Endothelial cell (in vitro differentiated cells): ENCODE results near the gene ENOSF1. TPM values are rescaled to one million over a fixed set of nuclear protein-coding genes. Genes with fewer than 3 reads are reported as not detected.

Experiments
- DNase-seq: peaks from one replicate; pipeline ENCODE4 v3.0.0; 2021; ENCODE audit warnings: low spot score
- H3K27ac Mint-ChIP-seq: one replicate; pipeline ENCODE4 v1.8.0; 2021; ENCODE audit warnings: mixed read lengths, inconsistent platforms; ENCODE audit not compliant: unreplicated experiment
- H3K27me3 Mint-ChIP-seq: one replicate; pipeline ENCODE4 v1.8.0; 2021; ENCODE audit warnings: mild to moderate bottlenecking, moderate library complexity, mixed read lengths, inconsistent platforms; ENCODE audit not compliant: unreplicated experiment
- H3K36me3 Mint-ChIP-seq: one replicate; pipeline ENCODE4 v1.8.0; 2021; ENCODE audit warnings: mild to moderate bottlenecking, low read depth, mixed read lengths, inconsistent platforms; ENCODE audit not compliant: unreplicated experiment
- H3K4me1 Mint-ChIP-seq: one replicate; pipeline ENCODE4 v1.8.0; 2021; ENCODE audit warnings: mild to moderate bottlenecking, mixed read lengths, inconsistent platforms; ENCODE audit not compliant: unreplicated experiment
- H3K4me3 Mint-ChIP-seq: one replicate; pipeline ENCODE4 v1.8.0; 2021; ENCODE audit warnings: mild to moderate bottlenecking, mixed read lengths, inconsistent platforms; ENCODE audit not compliant: unreplicated experiment
- H3K9me3 Mint-ChIP-seq: one replicate; pipeline ENCODE4 v1.8.0; 2021; ENCODE audit warnings: mixed read lengths, inconsistent platforms; ENCODE audit not compliant: unreplicated experiment
- total RNA-seq: library from RNA; stranded (reverse); fragmentation: NEBNext Ultra II Directional; extraction: Animal tissue kit (Norgen Biotek cat#: 25700); gene quantifications from one replicate; pipeline ENCODE4 v1.2.1, GENCODE V29; 2021; ENCODE audit not compliant: unreplicated experiment
- TF ChIP-seq, protein P1 (sequence below): fragments of 200-600 bp; sonication (generic); IDR thresholded peaks from one replicate; pipeline ENCODE4 v1.5.0; 2021; ENCODE audit warnings: antibody characterized with exemption; ENCODE audit not compliant: unreplicated experiment

The ENOSF1 gene
- total RNA-seq, 1 donor from 2014 or later, result 31.8 TPM

DNA sequence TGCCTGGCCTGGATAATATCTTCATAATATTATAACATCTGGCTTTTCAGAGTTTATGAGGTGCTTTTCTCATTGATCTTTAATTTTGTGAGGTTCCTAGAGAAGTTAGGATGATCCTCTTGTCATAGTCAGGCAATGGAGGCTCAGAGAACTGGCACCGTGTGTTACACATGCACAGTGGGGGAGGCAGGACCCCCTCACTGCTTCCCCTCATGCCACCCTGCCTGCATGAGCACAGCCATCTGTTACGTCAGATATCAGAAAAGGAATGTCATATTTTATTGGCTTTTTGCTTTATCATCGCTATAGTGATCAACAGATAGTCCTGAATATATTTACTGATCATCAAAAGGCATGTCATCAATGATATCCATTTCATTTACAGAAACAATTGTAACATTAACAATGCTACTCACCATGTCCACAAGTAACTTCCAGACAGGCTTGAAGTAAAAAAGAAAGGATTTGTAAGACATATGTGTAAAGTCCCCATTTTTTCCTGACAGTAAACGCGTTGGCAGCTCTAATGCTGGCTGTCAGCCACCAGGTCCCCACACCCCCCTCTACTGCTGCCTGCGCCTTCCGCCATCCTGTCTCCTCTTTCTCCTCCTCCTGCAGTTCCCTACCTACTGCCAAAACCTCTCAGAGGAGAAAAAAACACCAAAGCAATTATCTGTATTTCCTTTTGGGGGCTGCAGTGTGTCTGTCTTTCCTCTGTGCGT lies 18.8 kb downstream of the ENOSF1 start:
- Mint-ChIP-seq H3K4me3 (no peak overlapping the region), H3K27me3 (peaks cover 4% of the 10 kb centered on the region), H3K27ac (no peak overlapping the region), H3K4me1 (peaks cover 3% of the 10 kb centered on the region), H3K9me3 (no peaks in the 10 kb centered on the region), H3K36me3 (peaks cover 18% of the 10 kb centered on the region)
- DNase-seq, result no peak
- TF ChIP-seq, protein P1, sequence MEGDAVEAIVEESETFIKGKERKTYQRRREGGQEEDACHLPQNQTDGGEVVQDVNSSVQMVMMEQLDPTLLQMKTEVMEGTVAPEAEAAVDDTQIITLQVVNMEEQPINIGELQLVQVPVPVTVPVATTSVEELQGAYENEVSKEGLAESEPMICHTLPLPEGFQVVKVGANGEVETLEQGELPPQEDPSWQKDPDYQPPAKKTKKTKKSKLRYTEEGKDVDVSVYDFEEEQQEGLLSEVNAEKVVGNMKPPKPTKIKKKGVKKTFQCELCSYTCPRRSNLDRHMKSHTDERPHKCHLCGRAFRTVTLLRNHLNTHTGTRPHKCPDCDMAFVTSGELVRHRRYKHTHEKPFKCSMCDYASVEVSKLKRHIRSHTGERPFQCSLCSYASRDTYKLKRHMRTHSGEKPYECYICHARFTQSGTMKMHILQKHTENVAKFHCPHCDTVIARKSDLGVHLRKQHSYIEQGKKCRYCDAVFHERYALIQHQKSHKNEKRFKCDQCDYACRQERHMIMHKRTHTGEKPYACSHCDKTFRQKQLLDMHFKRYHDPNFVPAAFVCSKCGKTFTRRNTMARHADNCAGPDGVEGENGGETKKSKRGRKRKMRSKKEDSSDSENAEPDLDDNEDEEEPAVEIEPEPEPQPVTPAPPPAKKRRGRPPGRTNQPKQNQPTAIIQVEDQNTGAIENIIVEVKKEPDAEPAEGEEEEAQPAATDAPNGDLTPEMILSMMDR, result no peak

DNA sequence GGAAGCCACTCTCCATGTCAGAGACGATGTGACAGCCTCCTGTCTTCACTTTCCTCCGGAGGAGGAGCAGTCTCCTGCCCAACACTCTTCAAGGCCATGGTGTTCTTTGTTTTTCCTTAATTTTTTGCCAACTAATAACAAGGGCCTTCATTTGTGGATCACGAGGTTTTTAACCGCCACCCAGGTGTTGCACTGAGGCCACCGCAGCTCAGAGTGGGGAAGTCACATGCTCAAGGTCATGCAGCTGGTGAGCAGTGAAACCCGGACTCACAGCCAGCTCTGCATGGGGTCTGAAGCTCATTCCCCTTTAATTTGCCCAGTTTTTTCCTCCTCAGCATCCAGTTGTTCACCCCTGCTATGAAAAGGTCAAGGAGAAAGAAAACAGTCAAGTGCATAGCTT lies 19.6 kb downstream of the ENOSF1 start:
- Mint-ChIP-seq H3K36me3 (peaks cover 18% of the 10 kb centered on the region), H3K27ac (no peak overlapping the region), H3K4me1 (peaks cover 3% of the 10 kb centered on the region), H3K27me3 (peaks cover 4% of the 10 kb centered on the region), H3K9me3 (no peaks in the 10 kb centered on the region), H3K4me3 (no peak overlapping the region)
- TF ChIP-seq, protein P1, result no peak
- no peak for DNase-seq

- peaks cover 4% of the 10 kb centered on the region for H3K4me1 Mint-ChIP-seq
- H3K27ac Mint-ChIP-seq, result no peak overlapping the region
- H3K4me3 Mint-ChIP-seq, result no peak overlapping the region
- peaks cover 24% of the 10 kb centered on the region for H3K36me3 Mint-ChIP-seq
- H3K9me3 Mint-ChIP-seq, result no peaks in the 10 kb centered on the region
- TF ChIP-seq, protein P1, result no peak
- no peak for DNase-seq
- H3K27me3 Mint-ChIP-seq, result peaks cover 8% of the 10 kb centered on the region
These were observed 24.1 kb downstream of the ENOSF1 start for GRCh38 chr18:688323-688722.

DNA sequence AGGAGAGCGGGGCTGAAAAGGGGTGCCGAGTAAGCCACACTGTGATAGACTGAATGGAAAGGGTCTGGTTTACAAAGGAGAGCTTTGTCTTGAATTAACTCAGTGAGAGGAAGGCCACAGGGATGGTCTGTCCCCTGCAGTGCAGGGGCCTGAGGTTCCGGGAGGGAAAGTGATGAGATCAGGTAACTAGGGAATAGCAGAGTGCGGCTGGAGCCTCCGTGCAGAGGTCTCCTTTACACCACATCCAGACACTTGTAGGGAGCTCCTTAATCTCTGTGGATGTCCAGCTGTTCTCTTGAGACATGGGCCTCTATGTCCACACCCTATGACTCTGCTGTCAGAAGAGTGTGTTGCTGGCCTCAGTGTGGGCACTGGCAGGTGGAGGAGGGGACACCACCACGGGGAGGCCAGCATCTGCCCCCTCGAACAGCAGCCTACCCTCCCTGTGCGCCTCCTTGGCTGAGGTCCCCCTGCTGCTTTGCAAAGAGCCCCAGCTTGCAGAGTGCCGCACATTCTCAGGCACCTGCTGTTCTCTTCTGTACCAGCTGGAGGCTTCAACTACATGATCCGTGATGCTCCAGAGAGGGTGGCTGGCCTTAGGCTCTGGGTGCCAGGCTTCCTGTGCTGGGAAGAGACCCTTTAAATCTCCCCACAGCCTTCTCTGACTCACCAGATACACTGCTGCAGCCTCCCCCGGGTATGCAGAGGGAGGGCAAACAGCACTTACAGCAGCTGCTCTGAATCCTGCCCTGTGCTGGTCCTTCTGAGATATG lies 25.9 kb downstream of the ENOSF1 start:
- Mint-ChIP-seq H3K27me3 (peaks cover 10% of the 10 kb centered on the region), H3K36me3 (peaks cover 25% of the 10 kb centered on the region), H3K4me1 (peaks cover 4% of the 10 kb centered on the region), H3K9me3 (no peaks in the 10 kb centered on the region), H3K4me3 (peak overlapping the region; percentile 57), H3K27ac (no peak overlapping the region)
- DNase-seq, result no peak
- TF ChIP-seq, protein P1, result no peak

- TF ChIP-seq, protein P1, result no peak
- H3K36me3 Mint-ChIP-seq, result peaks cover 26% of the 10 kb centered on the region
- DNase-seq, result no peak
These were observed 27.0 kb downstream of the ENOSF1 start for GRCh38 chr18:685438-685837.

More at GRCh38 chr18:685438-685837, 27.0 kb downstream of the ENOSF1 start:
- Mint-ChIP-seq H3K4me3 (no peak overlapping the region), H3K9me3 (no peaks in the 10 kb centered on the region), H3K27me3 (peaks cover 8% of the 10 kb centered on the region), H3K4me1 (peaks cover 5% of the 10 kb centered on the region), H3K27ac (no peak overlapping the region)
